ENCODE results near the gene HSPA8.

The HSPA8 gene

GRCh38 chr11:123054301-123055065, 7.5 kb downstream of the HSPA8 start:
- no peak overlapping the region for H3K9ac ChIP-seq (ENCODE audit: low read length)
- peak overlapping the region; percentile 44; the same call in 1 of the 2 replicates for H3K27ac ChIP-seq (ENCODE audit: low read length)
- no peak overlapping the region for H3K4me3 ChIP-seq (ENCODE audit: low read length)
- H3K36me3 ChIP-seq (replicated peaks; ENCODE audit: insufficient read depth, low read length): peaks cover 31% of the 10 kb centered on the region
- peaks cover 75% of the 10 kb centered on the region for H3F3A ChIP-seq (ENCODE audit: insufficient read depth, low read length)
- peak; percentile 66 for TF ChIP-seq CTCF (IDR thresholded peaks at IDR 0.05; ENCODE audit: low read length)
- TF ChIP-seq EZH2 (optimal IDR thresholded peaks at IDR 0.05; ENCODE audit: low read depth, low read length): no peak
- TF ChIP-seq EZH2phosphoT487 (IDR thresholded peaks at IDR 0.05; ENCODE audit: low read length): no peak
- H2AFZ ChIP-seq (ENCODE audit: low read length): no peak overlapping the region
- H3K4me1 ChIP-seq (ENCODE audit: low read length): peaks cover 25% of the 10 kb centered on the region
- no peak overlapping the region for H3K4me2 ChIP-seq (ENCODE audit: low read depth, low read length)
- no peaks in the 10 kb centered on the region for H3K9me3 ChIP-seq (replicated peaks; ENCODE audit: insufficient read depth, low read length)
- H4K20me1 ChIP-seq (ENCODE audit: insufficient read depth, low read length): peaks cover 54% of the 10 kb centered on the region
- H3K27me3 ChIP-seq (replicated peaks; ENCODE audit: insufficient read depth, low read length): no peaks in the 10 kb centered on the region
- no peaks in the 10 kb centered on the region for H3K9me2 ChIP-seq (replicated peaks; ENCODE audit: insufficient read depth, low read length)
- peaks cover 31% of the 10 kb centered on the region for H3K79me2 ChIP-seq (ENCODE audit: low read length)
- DNase-seq: peak; percentile 77

- Histone ChIP-seq H2AFZ (ENCODE audit: low read length) (no peak overlapping the region), H3K4me2 (ENCODE audit: low read depth, low read length) (no peak overlapping the region), H3K9me3 (replicated peaks; ENCODE audit: insufficient read depth, low read length) (no peaks in the 10 kb centered on the region), H4K20me1 (ENCODE audit: insufficient read depth, low read length) (peaks cover 40% of the 10 kb centered on the region), H3F3A (ENCODE audit: insufficient read depth, low read length) (peaks cover 61% of the 10 kb centered on the region), H3K79me2 (ENCODE audit: low read length) (peaks cover 17% of the 10 kb centered on the region), H3K4me3 (ENCODE audit: low read length) (no peak overlapping the region), H3K9ac (ENCODE audit: low read length) (no peak overlapping the region), H3K27me3 (replicated peaks; ENCODE audit: insufficient read depth, low read length) (no peaks in the 10 kb centered on the region), H3K27ac (ENCODE audit: low read length) (no peak overlapping the region), H3K4me1 (ENCODE audit: low read length) (peaks cover 15% of the 10 kb centered on the region), H3K36me3 (replicated peaks; ENCODE audit: insufficient read depth, low read length) (peaks cover 19% of the 10 kb centered on the region), H3K9me2 (replicated peaks; ENCODE audit: insufficient read depth, low read length) (no peaks in the 10 kb centered on the region)
- DNase-seq: no peak
- no peak for TF ChIP-seq EZH2phosphoT487 (IDR thresholded peaks at IDR 0.05; ENCODE audit: low read length)
- TF ChIP-seq CTCF (IDR thresholded peaks at IDR 0.05; ENCODE audit: low read length): no peak
- no peak for TF ChIP-seq EZH2 (optimal IDR thresholded peaks at IDR 0.05; ENCODE audit: low read depth, low read length)
Observed at GRCh38 chr11:123052901-123053721, 8.8 kb downstream of the HSPA8 start.

GRCh38 chr11:123051634-123052033, 10.3 kb downstream of the HSPA8 start:
- H2AFZ ChIP-seq (ENCODE audit: low read length): no peak overlapping the region
- peaks cover 46% of the 10 kb centered on the region for H3F3A ChIP-seq (ENCODE audit: insufficient read depth, low read length)
- peaks cover 5% of the 10 kb centered on the region; the same call in 1 of the 2 replicates for H3K4me1 ChIP-seq (ENCODE audit: low read length)
- H3K27ac ChIP-seq (ENCODE audit: low read length): no peak overlapping the region
- no peaks in the 10 kb centered on the region for H3K9me3 ChIP-seq (replicated peaks; ENCODE audit: insufficient read depth, low read length)
- H3K4me2 ChIP-seq (ENCODE audit: low read depth, low read length): no peak overlapping the region
- no peak overlapping the region for H3K9ac ChIP-seq (ENCODE audit: low read length)
- H3K4me3 ChIP-seq (ENCODE audit: low read length): no peak overlapping the region
- peaks cover 25% of the 10 kb centered on the region for H4K20me1 ChIP-seq (ENCODE audit: insufficient read depth, low read length)
- no peaks in the 10 kb centered on the region for H3K27me3 ChIP-seq (replicated peaks; ENCODE audit: insufficient read depth, low read length)
- TF ChIP-seq EZH2 (optimal IDR thresholded peaks at IDR 0.05; ENCODE audit: low read depth, low read length) (no peak), CTCF (IDR thresholded peaks at IDR 0.05; ENCODE audit: low read length) (no peak), EZH2phosphoT487 (IDR thresholded peaks at IDR 0.05; ENCODE audit: low read length) (no peak)
- H3K79me2 ChIP-seq (ENCODE audit: low read length): peaks cover 3% of the 10 kb centered on the region; the same call in 1 of the 2 replicates
- DNase-seq: no peak
- no peaks in the 10 kb centered on the region for H3K9me2 ChIP-seq (replicated peaks; ENCODE audit: insufficient read depth, low read length)
- peaks cover 7% of the 10 kb centered on the region for H3K36me3 ChIP-seq (replicated peaks; ENCODE audit: insufficient read depth, low read length)

Data from MM.1S (cell line).